Germinal center (tissue), 1 donor: ENCODE data around the gene RRN3.
"Not testable (repeated sequence)": the region's sequence is repeated elsewhere in the genome, so short reads cannot be mapped to it uniquely, and the experiment has no call there.

Experiments used
- DNase-seq: peaks from one replicate; pipeline ENCODE4 v3.0.0; 2012; ENCODE audit warnings: mixed read lengths, low spot score

Gene RRN3

DNA sequence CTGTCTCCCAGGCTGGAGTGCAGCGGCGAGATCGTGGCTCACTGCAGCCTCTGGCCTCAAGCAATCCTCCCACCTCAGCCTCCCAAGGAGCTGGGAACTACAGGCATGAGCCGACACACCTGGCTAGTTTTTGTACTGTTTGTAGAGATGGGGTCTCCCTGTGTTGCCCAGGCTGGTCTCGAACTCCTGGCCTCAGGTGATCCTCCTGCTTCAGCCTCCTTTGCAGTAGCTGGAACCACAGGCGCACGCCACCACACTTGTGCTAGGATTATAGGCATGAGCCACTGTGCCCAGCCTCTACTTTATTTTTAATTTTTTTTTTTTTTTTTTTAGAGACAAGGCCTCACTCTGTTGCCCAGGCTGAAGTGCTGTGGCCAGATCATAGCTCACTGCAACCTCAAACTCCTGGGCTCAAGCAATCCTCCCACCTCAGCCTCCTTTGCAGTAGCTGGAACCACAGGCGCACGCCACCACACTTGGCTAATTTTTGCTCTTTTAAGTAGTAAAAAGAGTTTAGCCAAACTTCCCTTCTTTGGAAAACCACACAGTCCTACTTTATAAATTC lies 42.6 kb downstream of the RRN3 start:
- no peak for DNase-seq

DNA sequence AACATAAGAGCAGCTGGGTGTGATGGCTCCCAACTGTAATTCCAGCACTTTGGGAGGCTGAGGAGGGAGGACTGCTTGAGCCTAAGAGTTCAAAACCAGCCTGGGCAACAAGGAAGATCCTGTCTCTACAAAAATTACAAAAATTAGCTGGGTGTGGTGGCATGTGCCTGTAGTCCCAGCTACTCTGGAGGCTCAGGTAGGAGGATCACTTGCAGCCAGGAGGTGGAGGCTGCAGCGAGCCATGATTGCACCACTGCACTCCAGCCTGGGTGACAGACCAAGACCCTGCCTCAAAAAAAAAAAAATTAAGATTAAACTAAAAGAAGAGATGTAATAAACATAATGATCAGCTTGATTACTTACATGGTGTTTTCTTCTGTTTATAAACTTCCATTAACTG lies 43.6 kb downstream of the RRN3 start:
- DNase-seq, result not testable (repeated sequence)

DNA sequence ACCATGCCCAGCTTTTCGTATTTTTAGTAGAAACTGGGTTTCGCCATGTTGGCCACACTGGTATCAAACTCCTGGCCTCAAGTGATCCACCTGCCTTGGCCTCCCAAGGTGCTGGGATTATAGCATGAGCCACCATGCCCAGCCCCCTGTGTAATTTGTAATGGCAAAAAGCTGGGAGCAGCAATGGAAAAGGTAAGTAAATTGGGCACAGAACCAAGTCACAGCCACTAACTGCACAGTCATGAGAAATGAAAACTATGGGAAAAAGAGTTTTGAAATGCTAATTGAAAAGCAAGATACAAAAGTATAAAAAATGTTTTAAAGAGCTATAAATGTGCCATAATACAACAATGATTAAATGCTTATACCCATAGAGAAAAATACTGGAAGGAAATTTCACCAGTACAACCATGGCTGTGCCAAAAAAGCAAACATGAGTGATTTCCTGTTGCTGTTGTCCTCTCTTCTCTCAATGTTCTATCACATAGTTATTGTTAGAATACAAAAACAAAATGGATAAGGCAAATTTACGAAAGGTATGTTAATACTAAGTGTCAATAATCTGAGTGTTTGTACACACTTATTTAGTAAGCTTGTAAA lies 44.4 kb downstream of the RRN3 start:
- DNase-seq, result no peak

DNA sequence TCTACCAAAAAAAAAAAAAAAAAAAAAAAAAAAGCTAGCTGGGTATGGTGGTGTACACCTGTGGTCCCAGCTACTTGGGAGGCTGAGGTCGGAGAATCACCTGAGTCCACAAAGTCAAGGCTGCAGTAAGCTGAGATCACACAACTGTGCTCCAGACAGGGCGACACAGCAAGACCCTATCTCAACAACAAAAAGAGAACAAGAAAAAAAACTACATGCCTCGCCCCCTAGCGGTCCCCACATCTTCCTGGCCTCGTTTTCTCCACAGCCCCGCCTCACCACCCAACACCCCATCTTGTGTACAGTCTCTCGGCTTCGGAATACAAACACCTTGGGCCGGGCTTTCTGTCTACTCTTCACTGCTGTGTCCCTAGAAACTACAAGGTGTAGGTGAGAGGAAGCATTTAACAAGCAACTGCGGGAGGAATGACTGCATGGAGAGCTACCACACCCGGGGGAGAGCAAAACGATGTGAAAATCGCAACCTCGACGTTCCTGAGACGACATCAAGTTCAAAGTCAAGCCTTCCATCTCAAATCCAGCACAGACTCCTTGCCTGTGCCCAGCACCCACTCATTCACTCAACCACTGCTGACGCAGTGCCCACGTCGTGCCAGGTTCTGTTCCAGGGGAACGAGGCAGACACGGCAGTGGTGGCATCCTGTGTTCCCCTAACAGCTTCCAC lies 47.2 kb downstream of the RRN3 start:
- DNase-seq, result no peak

DNA sequence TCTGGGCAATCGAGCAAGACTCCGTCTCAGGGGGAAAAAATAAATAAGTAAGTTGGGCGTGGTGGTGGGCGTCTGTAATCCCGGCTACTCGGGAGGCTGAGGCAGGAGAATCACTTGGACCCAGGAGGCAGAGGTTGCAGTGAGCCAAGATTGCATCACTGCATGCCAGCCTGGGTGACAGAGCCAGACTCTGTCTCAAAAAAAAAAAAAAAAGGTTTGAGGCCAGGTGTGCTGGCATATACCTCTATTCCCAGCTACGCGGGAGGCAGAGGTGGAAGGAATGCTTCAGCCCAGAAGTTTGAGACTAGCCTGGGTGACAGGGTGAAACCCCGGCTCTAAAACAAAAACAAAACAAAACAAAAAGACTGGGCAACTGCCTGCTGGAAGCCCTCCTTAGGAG lies 48.8 kb downstream of the RRN3 start:
- DNase-seq, result not testable (repeated sequence)

DNA sequence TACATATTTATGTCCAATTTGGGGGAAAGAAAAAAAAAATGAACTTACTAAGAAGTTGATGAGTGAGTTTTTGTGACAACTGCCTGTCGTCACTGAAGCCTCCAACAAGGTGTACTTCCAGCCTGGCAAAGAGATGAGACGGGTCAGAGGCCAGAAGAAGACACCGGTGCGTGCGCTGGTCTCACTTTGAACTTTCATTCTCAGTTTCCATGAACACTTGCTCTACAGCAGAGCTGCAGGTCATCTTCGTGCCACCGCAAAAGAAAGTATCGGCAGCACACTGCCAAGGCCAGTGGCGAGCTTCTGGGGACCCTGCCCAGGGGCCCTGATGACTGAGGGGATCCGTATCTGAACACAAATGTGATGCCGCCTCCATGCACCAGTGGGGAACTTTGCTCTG lies 49.8 kb downstream of the RRN3 start:
- DNase-seq, result no peak

DNA sequence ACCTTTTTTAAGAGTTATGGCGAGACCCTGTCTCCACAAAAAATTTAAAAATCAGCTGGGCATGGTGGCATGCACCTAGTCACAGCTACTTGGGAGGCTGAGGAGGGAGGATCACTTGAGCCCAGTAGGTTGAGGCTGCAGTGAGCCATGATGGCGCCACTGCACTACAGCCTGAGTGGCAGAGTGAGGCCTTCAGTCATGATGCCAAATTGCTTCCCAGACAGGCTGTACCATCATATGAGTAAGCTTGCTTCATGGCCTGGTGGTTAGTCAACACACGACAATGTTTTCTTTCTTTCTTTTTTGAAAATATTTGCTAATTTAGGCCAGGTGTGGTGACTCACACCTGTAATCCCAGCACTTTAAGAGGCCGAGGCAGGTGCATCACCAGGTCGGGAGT lies 50.7 kb downstream of the RRN3 start:
- DNase-seq, result no peak

DNA sequence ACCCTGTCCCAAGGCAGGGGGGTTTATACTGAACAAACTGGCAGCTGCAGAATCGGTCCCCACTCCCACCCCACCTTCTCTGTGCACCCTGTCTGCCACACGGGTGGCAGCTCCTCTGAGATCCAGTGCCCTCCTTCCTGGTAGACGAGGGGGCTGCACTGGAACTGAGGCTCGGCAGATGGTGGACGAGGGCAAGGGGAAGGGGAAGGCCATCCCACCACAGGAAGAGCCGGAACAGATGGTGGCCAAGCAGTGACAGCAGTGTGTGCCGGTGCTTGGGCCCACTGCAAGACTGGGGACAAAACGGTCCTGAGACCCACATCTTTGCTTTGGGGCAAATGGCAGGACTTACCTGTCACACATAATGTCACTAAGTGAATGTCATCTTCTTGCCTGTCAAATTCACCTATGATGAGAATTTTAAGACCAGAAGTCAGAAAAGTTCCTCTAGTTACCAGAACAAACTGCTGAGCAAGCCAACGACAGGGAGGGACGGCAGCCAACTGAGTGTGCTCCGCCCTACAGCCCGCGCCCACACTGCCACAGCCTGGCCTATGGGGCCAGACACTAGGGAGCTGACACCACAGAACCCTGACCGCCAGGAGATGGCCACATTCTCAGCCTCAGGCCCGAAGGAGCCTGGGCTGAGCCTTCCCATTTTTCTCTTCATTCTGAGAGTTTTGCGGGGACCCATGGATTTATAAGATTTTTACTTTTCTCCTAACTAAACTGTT lies 52.6 kb downstream of the RRN3 start:
- no peak for DNase-seq

DNA sequence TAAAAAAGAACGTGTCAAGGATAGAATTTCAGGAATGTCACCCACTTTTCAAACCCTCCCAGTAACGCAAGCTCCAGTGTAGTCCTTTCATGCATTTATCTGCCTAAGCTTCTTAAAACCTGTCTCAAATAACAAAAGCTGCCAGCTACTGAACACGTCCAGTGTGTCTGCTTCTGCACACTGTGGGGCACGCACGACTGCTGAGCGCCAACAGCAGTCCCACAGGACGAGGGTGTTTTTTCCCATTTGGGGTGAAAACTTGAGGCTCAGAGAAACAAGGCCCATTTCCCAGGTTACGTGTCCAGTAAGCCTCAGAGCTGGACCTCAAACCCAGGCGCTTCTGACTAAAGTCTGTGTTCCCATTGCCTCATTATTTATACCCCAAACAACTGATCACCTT lies 55.4 kb downstream of the RRN3 start:
- no peak for DNase-seq

DNA sequence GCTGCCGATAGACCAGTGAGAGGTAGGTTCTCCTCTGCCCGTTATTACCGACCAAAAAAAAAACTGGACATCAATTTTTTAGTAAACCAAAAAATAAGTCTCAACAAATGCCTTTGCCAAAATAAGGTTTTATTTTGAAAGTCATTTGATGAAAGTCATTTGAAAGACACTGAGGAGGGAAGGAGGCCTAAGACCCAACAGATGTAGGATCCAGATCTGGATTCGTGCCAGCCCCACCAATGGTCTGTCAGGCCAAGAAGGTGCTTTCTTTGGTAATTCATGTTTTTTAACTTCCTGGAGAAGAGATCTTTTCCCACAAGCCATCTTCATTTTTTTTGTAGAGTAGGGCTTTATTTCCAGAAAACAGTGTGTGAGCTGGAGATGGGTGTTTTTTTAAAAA lies 56.3 kb downstream of the RRN3 start:
- no peak for DNase-seq

DNA sequence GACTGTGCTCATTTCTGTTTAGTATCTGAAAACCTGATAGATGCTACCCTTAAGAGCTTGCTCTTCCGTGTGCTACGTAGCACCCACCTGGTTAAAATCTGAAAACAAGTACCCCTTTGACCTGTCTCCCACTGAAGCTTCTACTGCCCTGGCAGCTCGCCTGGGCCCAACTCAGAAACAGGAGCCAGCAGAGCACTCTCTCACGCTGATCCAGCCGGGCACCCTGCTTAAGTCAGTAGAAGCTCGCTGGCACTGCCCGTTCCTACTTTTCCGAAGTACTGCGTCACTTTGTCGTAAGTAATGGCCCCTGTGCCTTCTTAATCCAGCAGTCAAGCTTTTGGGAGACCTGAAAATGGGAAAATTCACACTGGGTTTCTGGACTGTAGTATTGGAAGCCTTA lies 57.1 kb downstream of the RRN3 start:
- DNase-seq, result no peak

DNA sequence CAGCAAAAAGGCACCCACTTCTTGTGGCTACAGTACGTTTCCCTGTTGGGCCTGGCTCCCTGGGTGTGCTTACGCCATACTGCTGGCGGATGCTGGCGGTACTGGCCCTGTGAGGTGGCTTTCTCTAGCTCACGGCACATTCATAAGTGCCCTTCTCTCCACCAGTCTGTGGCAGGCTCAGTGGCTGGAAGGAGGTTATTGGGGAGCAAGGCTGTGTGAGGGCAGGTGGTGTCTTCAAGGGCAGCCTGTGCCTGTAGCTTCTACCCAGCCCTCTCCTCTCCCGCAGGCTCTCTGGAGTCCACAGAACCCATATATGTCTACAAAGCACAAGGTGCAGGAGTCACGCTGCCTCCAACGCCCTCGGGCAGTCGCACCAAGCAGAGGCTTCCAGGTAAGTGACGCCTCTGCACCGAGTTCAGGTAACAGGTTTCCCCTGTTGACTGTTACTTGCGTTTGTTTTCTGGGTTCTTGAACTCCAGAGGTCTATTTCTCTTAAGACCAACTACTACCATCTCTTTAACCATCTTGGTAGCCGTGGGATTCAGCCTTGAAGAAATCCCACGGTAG lies 58.8 kb downstream of the RRN3 start:
- no peak for DNase-seq

DNA sequence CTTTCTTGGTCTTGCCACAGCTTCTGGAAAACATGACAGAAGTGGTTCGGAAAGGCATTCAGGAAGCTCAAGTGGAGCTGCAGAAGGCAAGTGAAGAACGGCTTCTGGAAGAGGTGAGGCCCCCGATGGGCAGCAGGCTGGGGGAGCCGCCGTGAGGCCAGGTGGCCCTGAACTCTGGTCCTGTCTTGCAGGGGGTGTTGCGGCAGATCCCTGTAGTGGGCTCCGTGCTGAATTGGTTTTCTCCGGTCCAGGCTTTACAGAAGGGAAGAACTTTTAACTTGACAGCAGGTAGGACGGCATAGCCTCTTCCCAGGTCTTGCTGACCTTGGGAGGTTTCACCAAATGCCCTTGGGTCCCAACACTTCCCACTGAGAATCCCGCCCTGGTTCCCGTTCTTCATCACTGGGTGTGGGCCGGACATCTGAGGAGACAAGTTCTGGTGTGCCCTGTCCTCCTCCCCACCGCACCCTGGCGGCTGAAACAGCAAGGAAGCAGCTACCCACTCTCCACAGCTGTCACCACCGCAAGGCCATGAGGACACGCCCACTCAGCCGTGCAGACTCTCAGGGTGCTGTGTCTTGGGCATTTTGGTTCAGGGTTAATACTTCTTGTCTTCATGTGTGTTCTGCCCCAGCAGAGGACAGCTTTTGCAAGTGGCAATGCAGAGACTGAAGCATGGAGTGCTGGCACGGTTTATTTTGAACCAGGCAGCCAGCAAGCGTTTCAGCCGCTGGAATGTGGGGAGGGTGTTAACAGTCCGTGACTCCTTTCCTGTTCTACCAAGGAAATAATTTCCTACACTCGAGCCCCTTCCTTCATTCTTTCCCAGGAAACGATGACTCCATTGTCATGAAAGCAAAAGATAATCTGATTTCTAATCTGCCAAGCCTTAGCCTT lies 59.6 kb downstream of the RRN3 start:
- no peak for DNase-seq

DNA sequence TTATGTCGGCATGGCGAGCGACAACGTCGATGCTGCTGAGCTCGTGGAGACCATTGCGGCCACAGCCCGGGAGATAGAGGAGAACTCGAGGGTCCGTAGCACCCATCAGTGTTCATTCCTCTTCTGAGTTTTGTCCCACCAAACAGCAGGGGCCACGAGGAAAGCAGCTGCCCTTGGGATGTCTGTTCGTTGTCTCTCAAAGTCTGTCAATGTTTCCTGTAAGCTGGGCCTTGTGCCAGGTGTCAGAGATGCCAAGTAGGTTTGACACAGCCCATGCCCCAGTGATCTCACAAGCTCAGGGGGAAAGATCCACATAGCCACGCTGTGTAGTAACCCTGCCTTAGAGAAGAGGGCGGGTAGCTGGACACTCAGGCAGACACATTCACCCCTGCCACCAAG lies 60.8 kb downstream of the RRN3 start:
- DNase-seq, result no peak

DNA sequence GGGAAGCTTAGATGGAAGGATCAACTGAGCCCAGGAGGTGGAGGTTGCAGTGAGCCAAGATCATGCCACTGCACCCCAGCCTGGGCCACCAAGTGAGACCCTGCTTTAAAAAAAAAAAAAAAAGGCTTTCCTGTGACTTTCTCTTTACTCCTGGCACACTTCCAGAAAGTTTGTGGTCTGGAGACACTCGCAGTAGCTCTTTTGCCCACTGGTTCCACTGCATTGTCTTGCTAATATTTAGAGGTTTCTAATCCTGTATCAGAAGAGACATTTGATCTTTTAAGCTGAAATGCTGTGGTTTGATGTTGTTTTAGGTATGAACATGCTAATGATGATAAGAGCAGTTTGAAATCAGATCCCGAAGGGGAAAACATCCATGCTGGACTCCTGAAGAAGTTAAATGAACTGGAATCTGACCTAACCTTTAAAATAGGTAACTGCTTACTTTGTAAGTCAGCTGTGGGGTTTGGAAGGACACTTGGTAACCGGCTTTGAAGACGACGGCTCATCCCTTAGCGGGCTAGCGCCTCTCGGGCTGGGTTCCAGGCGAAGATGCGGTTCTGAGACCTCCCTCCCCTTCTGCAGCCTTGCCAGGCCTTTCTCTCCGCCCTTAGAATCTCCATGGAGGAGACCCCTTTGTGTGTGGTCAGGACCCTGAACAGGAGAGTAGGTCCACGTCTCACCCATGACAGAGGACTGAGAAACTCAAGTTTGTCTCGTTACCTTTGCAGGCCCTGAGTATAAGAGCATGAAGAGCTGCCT lies 61.3 kb downstream of the RRN3 start:
- no peak for DNase-seq

DNA sequence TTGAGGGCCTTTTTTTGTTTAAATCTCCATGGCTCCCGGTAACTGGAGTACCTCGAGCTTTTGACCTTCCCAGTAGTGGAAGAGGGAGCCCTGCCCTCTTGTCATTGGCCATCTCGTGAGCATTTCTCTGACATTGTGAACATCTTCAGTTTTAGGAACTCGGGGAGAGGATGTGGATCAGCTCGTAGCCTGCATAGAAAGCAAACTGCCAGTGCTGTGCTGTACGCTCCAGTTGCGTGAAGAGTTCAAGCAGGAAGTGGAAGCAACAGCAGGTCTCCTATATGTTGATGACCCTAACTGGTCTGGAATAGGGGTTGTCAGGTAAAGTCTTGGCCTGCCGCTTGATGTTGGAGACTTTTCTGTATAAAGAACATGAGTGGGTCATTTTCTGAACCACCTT lies 62.5 kb downstream of the RRN3 start:
- no peak for DNase-seq

DNA sequence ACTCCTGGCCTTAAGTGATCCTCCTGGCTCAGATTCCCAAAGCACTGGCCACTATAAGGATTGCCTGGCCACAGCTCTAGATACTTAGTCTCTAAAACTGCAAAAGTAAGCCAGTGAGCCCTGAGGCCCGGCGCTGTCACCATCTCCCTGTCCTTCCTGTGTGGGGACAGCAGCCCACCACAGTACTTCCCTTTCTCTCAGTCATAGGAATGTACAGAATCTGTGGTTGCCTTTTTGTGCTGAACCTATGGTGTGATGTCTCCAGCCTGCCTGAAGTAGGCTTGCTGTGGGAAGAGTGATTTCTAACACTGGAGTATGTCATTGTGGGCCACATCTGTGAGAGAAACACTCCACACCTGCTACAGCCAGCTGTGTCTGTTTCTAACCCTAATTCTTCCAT lies 62.9 kb downstream of the RRN3 start:
- DNase-seq, result no peak

DNA sequence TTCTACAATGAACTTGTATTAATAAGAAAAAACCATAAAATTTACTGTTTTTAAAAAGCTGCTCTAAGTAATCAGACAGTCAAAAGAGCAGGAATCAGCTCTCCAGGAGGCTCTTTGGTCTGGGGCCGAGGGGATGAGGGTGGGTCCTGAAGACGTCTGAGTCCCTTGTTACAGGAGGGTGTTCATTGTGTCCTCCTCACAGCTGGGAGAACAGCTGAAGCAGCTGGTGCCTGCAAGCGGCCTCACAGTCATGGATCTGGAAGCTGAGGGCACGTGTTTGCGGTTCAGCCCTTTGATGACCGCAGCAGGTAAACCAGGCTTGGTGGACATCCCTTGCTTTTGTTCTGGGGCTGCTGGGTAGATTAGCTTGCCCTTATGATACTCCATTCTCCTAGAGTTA lies 64.3 kb downstream of the RRN3 start:
- DNase-seq, result not testable (repeated sequence)

DNA sequence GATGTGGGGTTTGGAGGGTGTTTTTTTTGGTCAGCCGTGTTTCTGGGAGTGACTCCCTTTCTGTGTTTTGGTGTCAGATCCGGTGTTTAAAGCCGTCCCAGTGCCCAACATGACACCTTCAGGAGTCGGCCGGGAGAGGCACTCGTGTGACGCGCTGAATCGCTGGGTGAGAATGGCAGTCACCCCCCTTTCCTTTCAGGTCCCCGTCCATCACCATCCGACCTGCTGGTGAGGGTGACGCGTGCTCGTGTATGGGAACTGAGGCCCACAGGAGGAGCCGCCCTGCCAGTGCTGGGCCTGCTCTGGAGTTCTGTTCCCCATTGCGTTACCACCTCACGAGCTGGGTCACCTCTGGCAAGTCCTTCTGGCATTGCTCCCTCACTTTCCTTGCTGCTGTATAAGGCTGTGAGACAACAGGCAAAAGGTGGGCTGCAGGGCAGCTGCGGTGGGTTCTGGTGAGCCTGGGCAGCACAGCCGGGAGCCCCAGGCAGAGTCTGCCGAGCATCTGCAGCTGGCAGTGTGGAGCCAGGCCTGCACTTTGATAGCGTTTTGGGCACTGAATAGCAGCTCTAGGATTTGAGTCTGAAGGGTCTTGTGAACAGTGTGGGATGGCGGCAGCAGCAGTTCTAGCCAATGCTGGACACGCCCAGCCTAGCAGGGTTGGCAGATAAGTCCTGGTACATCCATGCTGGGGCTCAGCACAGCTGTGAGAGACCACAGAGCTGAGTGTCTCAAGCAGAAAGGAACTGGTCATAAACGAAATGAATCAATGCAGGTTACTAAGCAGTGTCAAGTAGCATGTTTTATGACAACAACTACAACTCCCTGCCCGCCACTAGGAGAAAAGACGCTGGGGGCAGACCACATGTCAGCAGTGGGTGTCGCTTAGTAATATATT lies 65.0 kb downstream of the RRN3 start:
- not testable (repeated sequence) for DNase-seq

DNA sequence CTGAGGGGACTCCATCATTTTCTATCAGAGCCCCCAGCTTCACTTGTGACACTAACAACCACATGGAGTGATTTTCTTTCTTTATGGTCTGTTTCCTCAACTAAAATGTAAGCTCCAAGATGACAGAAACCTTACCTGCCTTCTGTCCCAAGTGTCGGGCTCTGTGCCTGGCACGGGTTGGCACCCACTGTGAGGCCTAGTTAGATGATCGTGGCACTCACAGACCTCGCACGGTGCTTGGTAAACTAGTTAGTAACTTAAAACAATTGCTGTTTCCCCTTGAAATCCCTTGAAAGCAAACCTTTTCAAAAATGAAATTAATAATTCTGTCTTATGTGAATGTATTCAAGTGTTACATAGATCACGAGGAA lies 65.7 kb downstream of the RRN3 start:
- not testable (repeated sequence) for DNase-seq
